HG03558 (cell line): ENCODE data around the gene VWF.

Experiments
- ATAC-seq: cut with Tn5 transposase; IDR thresholded peaks from one replicate; pipeline ENCODE4 v1.9.1; 2021; ENCODE audit warnings: moderate number of reproducible peaks; ENCODE audit not compliant: unreplicated experiment; ENCODE audit errors: extremely low read depth

VWF gene

DNA sequence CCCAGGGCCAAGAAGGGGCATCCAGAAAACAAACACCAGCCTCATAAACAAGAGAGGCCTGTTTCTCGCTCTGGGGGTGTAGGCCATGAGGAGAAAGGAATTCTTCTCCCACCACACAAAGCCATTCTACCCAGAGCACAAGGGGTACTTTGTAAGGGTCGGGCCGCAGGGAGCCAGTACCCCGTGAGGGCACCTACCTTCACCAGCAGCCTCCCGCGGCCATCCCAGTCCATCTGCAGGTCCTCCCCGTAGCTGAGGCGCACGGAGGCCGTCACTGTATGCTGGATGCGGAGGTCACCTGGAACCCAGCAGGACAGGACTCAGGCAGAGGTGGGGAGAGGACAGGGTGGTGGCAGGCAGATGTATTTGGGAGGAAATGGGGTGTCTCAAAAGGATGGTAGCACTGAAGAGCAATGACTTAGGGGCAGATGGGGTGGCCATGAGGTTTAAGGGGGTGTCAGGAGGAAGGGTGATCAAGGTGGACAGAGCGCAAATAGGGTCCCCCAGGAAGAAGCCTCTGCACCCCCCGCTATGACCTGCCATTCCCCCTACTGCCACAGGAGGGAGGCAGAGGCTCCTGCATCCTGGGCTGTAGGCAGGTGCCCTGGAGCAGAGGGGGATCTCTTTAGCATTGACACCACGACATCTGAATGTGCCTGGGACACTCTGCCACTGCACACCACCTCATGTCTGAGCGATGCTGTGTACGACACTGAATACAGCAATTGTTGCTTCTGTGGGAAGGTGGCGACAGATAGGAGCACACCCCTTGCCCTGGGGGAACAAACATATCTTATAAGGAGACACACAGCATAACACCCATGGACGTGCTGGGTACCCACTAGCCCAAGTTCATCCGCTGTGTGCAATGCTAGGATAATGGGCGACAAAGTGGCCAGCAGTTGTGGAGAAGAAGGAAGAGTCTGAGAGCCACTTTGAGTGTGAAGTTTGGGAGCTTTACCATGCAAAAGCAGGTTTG lies 61.4 kb downstream of the VWF start:
- ATAC-seq: no peak

- ATAC-seq: no peak
Measured at GRCh38 chr12:6062395-6062756, 62.1 kb downstream of the VWF start.

DNA sequence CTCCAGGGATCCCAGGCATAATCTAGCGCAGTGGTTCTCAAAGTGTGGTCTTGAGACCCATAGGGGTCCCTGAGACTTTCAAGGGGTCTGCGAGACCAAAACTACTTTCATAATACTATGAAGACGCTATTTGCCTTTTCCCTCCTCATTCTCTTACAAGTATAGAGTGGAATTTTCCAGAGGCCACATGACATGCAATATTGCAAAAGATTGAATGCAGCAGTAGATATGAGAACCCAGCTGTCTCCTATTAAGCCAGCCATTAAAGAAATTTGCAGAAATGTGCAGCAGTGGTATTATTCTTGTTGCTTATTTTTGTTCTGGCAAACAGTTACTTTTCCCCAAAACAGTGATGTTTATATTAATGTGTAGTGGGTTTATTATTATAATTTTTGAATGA lies 62.8 kb downstream of the VWF start:
- ATAC-seq: no peak

DNA sequence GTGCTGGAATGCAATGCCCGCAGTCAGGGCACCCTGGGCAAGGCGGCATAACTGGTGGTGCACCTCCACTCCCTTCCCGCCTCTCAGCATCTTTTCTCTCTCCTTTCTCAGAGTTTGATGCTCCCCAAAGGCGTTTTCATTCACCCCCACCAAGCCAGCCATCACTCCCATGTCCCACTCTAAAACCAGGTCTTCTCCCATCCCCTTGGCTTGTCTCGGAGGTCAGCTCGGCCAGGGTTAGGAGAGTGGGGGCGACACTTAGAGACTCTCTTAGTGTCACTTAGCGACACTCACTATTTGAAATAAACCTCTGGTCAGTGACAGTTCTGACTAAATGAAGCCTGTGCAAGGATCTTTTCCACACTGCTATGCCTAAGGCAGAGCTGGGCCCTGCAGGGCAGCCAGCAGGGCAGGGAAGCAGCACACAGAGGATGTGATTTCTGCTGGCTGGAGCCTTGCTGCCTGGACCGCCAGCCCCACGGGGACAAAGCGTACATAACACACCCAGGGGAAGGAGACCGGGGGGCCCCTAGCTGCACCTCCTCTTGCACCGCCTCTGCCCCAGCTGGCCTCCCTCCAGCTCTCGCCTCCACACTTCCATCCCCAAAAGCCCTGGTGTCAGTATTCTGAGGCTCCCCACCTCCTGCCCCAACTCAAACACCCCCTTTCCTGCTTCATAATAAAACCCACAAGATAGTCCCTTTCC lies 64.5 kb downstream of the VWF start:
- no peak for ATAC-seq

- no peak for ATAC-seq
Measured at GRCh38 chr12:6059221-6059620, 65.2 kb downstream of the VWF start.

DNA sequence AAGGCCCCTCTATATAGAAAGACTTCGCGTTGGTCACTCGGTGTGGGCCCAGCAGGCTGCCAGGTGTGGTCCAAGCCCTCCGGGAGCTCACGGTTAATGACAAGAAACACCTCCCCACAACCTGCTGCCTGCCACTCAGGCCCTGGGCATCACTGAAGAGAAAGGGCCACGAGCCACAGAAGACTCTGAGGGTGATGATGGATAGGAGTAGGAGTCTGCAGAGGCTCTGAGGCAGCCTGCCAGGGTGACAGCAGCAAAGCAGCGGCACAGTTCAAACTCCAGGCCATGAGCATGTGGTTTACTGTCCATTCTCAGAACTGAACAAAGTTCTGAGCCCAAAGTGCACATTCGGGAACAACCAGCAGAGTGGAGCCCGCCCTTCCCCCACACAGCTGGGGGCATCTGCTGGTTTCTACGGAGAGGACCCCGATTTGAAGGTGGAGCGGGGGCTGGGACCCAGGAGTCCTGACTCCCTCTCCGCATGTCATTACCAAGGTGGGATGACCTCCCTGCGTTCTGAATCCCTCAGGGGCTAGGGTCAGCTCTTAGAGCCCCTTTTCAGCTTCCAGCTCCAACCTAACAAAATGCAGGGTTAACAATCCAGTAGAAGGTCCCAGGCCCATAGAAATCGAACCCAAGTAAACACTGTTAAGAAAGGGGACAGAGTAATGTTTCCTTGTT lies 65.8 kb downstream of the VWF start:
- no peak for ATAC-seq

- no peak for ATAC-seq
Measured at GRCh38 chr12:6057700-6058099, 66.8 kb downstream of the VWF start.

GRCh38 chr12:6056406-6057240 lies 67.8 kb downstream of the VWF start:
- no peak for ATAC-seq

DNA sequence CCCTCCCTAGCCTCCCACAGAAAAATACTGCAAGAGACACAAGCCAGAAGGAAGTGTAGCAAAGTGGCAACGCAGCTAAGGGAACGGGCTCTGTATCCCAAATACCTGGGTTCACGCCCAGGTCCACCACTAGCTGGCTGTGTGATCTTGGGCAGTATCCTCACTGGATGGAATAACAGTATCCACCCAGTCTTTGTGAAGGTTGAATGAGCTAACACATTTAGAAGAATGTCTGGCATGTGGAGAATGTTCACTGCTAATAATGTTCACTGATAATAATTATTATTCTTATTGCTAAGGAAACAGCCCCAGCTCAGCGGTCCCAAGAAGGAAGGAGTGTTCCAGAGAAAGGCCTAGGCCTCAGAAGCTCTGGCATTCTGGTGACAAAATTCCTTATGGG lies 70.9 kb downstream of the VWF start:
- no peak for ATAC-seq

DNA sequence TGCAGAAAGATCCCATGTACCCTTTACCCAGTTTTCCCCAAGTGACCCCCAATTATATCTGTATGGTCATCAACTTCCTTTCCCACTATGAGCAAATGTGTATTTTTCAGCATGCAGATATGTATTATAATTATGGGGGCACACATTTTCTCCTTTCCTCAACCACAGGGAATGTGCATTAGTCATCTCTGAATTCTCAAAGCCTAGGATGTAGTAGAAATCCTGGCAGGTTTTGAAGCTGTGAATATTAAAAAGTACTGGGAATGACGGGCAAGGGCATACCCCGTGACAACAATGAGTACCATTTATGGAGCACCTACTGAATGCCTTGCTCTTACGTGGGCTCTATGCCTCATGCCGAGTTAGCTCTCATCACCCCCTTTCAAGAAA lies 71.5 kb downstream of the VWF start:
- no peak for ATAC-seq

- no peak for ATAC-seq
Measured at GRCh38 chr12:6052206-6052939, 72.1 kb downstream of the VWF start.

DNA sequence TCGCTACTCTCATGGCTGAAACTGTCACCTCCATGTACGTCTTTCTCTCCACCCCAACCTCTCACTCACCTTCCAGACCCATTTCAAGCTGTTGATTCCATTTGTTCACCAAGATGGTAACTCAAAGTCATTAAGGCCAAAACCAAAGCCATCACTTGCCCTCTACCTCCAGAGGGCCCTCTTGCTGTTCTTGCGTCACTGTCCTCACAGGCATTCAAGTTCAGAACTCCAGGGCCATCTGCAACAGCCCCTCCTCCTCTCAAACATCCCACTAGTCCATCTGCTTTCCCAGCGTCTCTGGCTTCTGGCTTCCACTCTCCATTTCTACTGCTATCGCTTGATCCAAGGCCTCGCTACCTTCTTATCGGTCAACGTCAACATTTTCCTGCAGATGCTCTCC lies 74.5 kb downstream of the VWF start:
- ATAC-seq: no peak

DNA sequence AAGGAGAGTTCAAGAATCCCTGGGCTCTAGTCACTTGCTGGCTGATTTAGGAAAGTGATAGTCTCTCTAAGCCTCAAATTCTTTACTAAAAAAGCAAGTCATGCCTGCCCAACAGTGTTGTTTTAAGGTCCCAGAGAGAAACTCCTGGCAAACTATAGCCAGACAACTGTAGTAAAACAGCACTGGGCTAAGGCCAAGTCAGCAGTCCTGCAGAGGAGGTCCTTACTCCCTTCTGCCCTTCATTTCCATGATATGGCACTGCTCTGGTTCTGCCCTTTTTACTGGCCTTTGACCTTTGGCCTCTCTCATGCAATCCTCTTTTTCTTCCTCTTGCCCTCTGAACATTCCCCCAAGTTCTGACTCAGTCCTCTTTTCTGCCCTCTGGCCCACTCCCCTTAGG lies 74.9 kb downstream of the VWF start:
- ATAC-seq: no peak

GRCh38 chr12:6047249-6048237 lies 76.9 kb downstream of the VWF start:
- ATAC-seq: no peak

DNA sequence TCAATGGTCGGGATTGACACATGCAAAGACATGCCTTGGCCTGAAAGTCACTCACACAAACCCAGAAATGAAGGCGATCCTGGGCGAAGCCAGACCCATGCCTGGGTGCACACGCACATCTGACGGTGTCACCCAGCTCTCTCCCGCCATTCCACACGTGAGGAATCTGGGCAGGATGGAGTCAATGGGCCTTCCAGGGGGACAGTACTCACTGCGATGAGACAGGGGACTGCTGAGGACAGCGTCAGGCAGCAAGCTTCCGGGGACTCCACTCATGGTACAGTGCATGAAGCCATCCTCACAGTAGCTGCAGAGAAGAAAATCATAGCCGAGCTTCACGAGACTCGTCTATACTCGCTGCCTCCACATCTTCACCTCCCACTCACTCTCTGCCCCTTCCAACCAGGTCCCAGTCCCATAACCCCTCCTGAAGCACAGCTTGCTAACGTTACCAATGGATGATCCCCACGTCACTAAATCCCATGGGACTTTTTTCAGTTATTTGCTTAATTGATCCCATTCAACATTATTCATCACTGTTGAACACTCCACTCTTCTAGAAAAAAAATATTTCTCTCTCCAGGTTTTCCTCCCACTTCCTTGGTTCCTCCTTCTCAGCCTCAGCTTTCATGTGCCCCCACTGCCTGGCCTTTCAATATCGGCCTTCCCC lies 77.8 kb downstream of the VWF start:
- no peak for ATAC-seq

GRCh38 chr12:6045438-6045837 lies 79.0 kb downstream of the VWF start:
- ATAC-seq: no peak

DNA sequence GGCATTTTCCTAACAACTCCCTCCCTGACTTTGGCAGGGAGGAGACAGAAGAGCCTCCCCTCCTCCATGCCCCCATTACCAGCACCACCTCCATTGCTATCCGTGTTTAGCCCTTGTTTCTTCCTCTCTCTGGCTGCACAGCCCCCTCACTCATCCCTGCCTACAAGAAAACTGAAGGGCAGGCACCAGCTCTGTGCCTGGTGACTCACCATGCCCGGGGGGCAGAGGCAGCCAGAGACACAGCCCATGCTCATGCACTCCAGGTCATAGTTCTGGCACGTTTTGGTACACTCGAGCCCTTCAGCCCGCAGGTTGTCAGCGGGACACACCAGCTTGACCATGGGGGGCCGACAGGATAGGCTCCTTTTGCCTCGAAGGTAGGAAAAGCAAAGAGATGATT lies 80.4 kb downstream of the VWF start:
- ATAC-seq: no peak

GRCh38 chr12:6042446-6042845 lies 82.0 kb downstream of the VWF start:
- no peak for ATAC-seq
